Measurements from ENCODE around the gene CFTR. TPM values are rescaled to one million over a fixed set of nuclear protein-coding genes. Genes with fewer than 3 reads are reported as not detected.

CFTR gene
- total RNA-seq, 4 donors from 2014 or later: not detected

- Histone ChIP-seq H3K4me1 (no peaks in the 10 kb centered on the region), H3K9me3 (no peaks in the 10 kb centered on the region)
- TF ChIP-seq POLR2A (IDR thresholded peaks at IDR 0.05) (no peak), CTCF (IDR thresholded peaks at IDR 0.05) (no peak)
Observed at GRCh38 chr7:117690147-117690546, 210.3 kb downstream of the CFTR start.

GRCh38 chr7:117692338-117692737 is 212.5 kb downstream of the CFTR start:
- H3K27me3 ChIP-seq: no peaks in the 10 kb centered on the region
- no peaks in the 10 kb centered on the region for H3K9me3 ChIP-seq
- H3K27ac ChIP-seq: no peak overlapping the region
- H3K4me3 ChIP-seq (replicated peaks in 1 of 3): no peak overlapping the region
- intact Hi-C loops (cut with DNase I): no loop called here
- 91 to 93% methylated on average over 7 of the region's 7 CpGs for WGBS, 2 donors
- TF ChIP-seq CTCF (IDR thresholded peaks at IDR 0.05): no peak
- no peak for TF ChIP-seq POLR2A (IDR thresholded peaks at IDR 0.05)
- DNase-seq: no peak
- no peaks in the 10 kb centered on the region for H3K36me3 ChIP-seq
- H3K4me1 ChIP-seq: no peaks in the 10 kb centered on the region

More at GRCh38 chr7:117690147-117690546, 210.3 kb downstream of the CFTR start:
- DNase-seq: no peak
- Histone ChIP-seq H3K27ac (no peak overlapping the region), H3K36me3 (no peaks in the 10 kb centered on the region), H3K27me3 (no peaks in the 10 kb centered on the region), H3K4me3 (replicated peaks in 1 of 3) (no peak overlapping the region)
- intact Hi-C loops (cut with DNase I): no loop called here
- 88 to 93% methylated on average over 3 of the region's 3 CpGs for WGBS, 2 donors

GRCh38 chr7:117698018-117698417 is 218.2 kb downstream of the CFTR start:
- DNase-seq: no peak
- Histone ChIP-seq H3K4me3 (replicated peaks in 1 of 3) (no peak overlapping the region), H3K4me1 (no peaks in the 10 kb centered on the region), H3K27ac (no peak overlapping the region), H3K27me3 (no peaks in the 10 kb centered on the region), H3K9me3 (no peaks in the 10 kb centered on the region), H3K36me3 (no peaks in the 10 kb centered on the region)
- TF ChIP-seq POLR2A (IDR thresholded peaks at IDR 0.05) (no peak), CTCF (IDR thresholded peaks at IDR 0.05) (no peak)
- WGBS, 2 donors: 66 to 75% methylated on average over 2 of the region's 2 CpGs
- intact Hi-C loops (cut with DNase I): no loop called here

GRCh38 chr7:117704063-117704462 is 224.2 kb downstream of the CFTR start:
- no peaks in the 10 kb centered on the region for H3K36me3 ChIP-seq
- intact Hi-C loops (cut with DNase I): no loop called here
- no peaks in the 10 kb centered on the region for H3K27me3 ChIP-seq
- no peak overlapping the region for H3K27ac ChIP-seq
- no peak for TF ChIP-seq CTCF (IDR thresholded peaks at IDR 0.05)
- no peak for TF ChIP-seq POLR2A (IDR thresholded peaks at IDR 0.05)
- no peak overlapping the region for H3K4me3 ChIP-seq (replicated peaks in 1 of 3)
- no peak for DNase-seq
- whole genome bisulfite sequencing, 2 donors: 84 to 85% methylated on average over 3 of the region's 3 CpGs
- H3K9me3 ChIP-seq: no peaks in the 10 kb centered on the region
- H3K4me1 ChIP-seq: no peaks in the 10 kb centered on the region

GRCh38 chr7:117705630-117706029 is 225.8 kb downstream of the CFTR start:
- H3K9me3 ChIP-seq: no peaks in the 10 kb centered on the region

More at GRCh38 chr7:117705630-117706029, 225.8 kb downstream of the CFTR start:
- Histone ChIP-seq H3K27ac (no peak overlapping the region), H3K4me1 (no peaks in the 10 kb centered on the region), H3K27me3 (no peaks in the 10 kb centered on the region), H3K36me3 (no peaks in the 10 kb centered on the region), H3K4me3 (replicated peaks in 1 of 3) (no peak overlapping the region)
- TF ChIP-seq CTCF (IDR thresholded peaks at IDR 0.05): no peak
- TF ChIP-seq POLR2A (IDR thresholded peaks at IDR 0.05): no peak
- no peak for DNase-seq
- 88 to 94% methylated on average over 4 of the region's 4 CpGs for WGBS, 2 donors
- intact Hi-C loops (cut with DNase I): no loop called here

Data from thyroid gland (tissue), 4 donors.